ENCODE results near the gene TTC17. TPM values are rescaled to one million over a fixed set of nuclear protein-coding genes. Genes with fewer than 3 reads are reported as not detected.

TTC17 gene
- total RNA-seq, 1 experiment from 2014 or later: 42.1 TPM

DNA sequence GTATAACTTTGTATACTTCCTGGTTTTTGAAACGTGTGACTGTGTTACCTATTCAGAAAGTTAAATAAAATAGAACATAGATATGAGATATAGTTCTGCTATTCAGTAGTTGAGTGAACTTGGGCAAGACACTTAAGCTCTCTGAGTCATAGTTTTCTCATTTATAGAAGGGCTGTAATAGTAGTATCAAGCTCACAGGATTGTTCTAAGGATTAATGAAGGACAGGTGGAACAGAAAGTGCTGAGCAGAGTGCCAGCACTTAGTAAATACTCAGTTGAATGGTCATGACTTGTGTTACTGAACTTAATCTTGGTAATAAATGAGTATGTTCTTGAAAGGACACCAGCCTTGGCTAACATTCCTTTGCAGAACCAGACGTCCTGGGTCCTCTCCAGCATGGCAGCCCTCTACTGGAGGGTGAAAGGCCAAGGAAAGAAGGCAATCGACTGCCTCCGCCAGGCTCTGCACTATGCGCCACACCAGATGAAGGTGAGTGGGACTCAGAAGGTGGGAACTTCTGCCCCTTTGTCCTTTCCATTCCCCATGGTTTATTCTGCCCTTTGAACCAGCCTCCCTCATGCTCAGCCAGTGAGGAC, 131.2 kb downstream of the TTC17 start:
- DNase-seq: no peak
- no peaks in the 10 kb centered on the region for H3K27me3 ChIP-seq (ENCODE audit: low read length)
- no peak overlapping the region for H3K4me2 ChIP-seq (ENCODE audit: low read length)
- H3K4me1 ChIP-seq (ENCODE audit: insufficient read depth, low read length): no peaks in the 10 kb centered on the region
- no peak overlapping the region for H3K4me3 ChIP-seq (ENCODE audit: low read length)
- POLR2A ChIA-PET (ENCODE audit: unreplicated experiment): no interaction called here
- peaks cover 6% of the 10 kb centered on the region; the same call in 1 of the 2 replicates for H3K36me3 ChIP-seq (ENCODE audit: low read depth, low read length)
- no peaks in the 10 kb centered on the region for H3K9me2 ChIP-seq (replicated peaks; ENCODE audit: low read length)
- no peak; the same call in 1 of the 2 replicates for ATAC-seq
- no peaks in the 10 kb centered on the region for H3F3A ChIP-seq (ENCODE audit: low read length, unreplicated experiment)
- H3K27ac ChIP-seq (ENCODE audit: low read length): no peak overlapping the region
- no peak for TF ChIP-seq EZH2 (IDR thresholded peaks at IDR 0.05; ENCODE audit: low read length, unreplicated experiment)
- no peak for TF ChIP-seq CTCF (conservative IDR thresholded peaks at IDR 0.05; ENCODE audit: low read depth, low read length)
- no peak for TF ChIP-seq EZH2phosphoT487 (IDR thresholded peaks at IDR 0.05; ENCODE audit: borderline replicate concordance, low read length)
- H3K9ac ChIP-seq (ENCODE audit: low read length): no peak overlapping the region
- no peak overlapping the region for H2AFZ ChIP-seq (ENCODE audit: low read length)
- intact Hi-C loops (cut with micrococcal nuclease): no loop called here
- H3K79me2 ChIP-seq (ENCODE audit: low read length): no peaks in the 10 kb centered on the region
- no peaks in the 10 kb centered on the region for H4K20me1 ChIP-seq (ENCODE audit: low read length)
- CTCF ChIA-PET: no interaction called here
- BruUV-seq (replicated peaks): no TSS peak
- H3K9me3 ChIP-seq (ENCODE audit: low read length): no peaks in the 10 kb centered on the region

- Histone ChIP-seq H3K27ac (ENCODE audit: low read length) (no peak overlapping the region), H3K9ac (ENCODE audit: low read length) (no peak overlapping the region), H3K9me2 (replicated peaks; ENCODE audit: low read length) (no peaks in the 10 kb centered on the region), H3K4me2 (ENCODE audit: low read length) (no peak overlapping the region), H3F3A (ENCODE audit: low read length, unreplicated experiment) (no peaks in the 10 kb centered on the region), H3K9me3 (ENCODE audit: low read length) (no peaks in the 10 kb centered on the region), H3K79me2 (ENCODE audit: low read length) (no peaks in the 10 kb centered on the region), H3K36me3 (ENCODE audit: low read depth, low read length) (peaks cover 6% of the 10 kb centered on the region; the same call in 1 of the 2 replicates), H2AFZ (ENCODE audit: low read length) (no peak overlapping the region), H3K4me1 (ENCODE audit: insufficient read depth, low read length) (no peaks in the 10 kb centered on the region), H3K4me3 (ENCODE audit: low read length) (no peak overlapping the region), H3K27me3 (ENCODE audit: low read length) (no peaks in the 10 kb centered on the region), H4K20me1 (ENCODE audit: low read length) (no peaks in the 10 kb centered on the region)
- ChIA-PET CTCF (no interaction called here), POLR2A (ENCODE audit: unreplicated experiment) (no interaction called here)
- TF ChIP-seq EZH2phosphoT487 (IDR thresholded peaks at IDR 0.05; ENCODE audit: borderline replicate concordance, low read length): no peak
- no peak for TF ChIP-seq EZH2 (IDR thresholded peaks at IDR 0.05; ENCODE audit: low read length, unreplicated experiment)
- no peak for TF ChIP-seq CTCF (conservative IDR thresholded peaks at IDR 0.05; ENCODE audit: low read depth, low read length)
- BruUV-seq (replicated peaks): no TSS peak
- ATAC-seq (no peak), DNase-seq (no peak)
- intact Hi-C loops (cut with micrococcal nuclease): no loop called here
Observed at GRCh38 chr11:43492701-43493100, 134.0 kb downstream of the TTC17 start.

- CTCF ChIA-PET: no interaction called here
- peaks cover 6% of the 10 kb centered on the region; the same call in 1 of the 2 replicates for H3K36me3 ChIP-seq (ENCODE audit: low read depth, low read length)
Observed at GRCh38 chr11:43493431-43493830, 134.7 kb downstream of the TTC17 start.

More at GRCh38 chr11:43493431-43493830, 134.7 kb downstream of the TTC17 start:
- H4K20me1 ChIP-seq (ENCODE audit: low read length): no peaks in the 10 kb centered on the region
- no peaks in the 10 kb centered on the region for H3F3A ChIP-seq (ENCODE audit: low read length, unreplicated experiment)
- no peak overlapping the region for H3K4me3 ChIP-seq (ENCODE audit: low read length)
- no peak for TF ChIP-seq CTCF (conservative IDR thresholded peaks at IDR 0.05; ENCODE audit: low read depth, low read length)
- TF ChIP-seq EZH2 (IDR thresholded peaks at IDR 0.05; ENCODE audit: low read length, unreplicated experiment): no peak
- no peak for TF ChIP-seq EZH2phosphoT487 (IDR thresholded peaks at IDR 0.05; ENCODE audit: borderline replicate concordance, low read length)
- no peak for DNase-seq
- H3K27ac ChIP-seq (ENCODE audit: low read length): no peak overlapping the region
- no peaks in the 10 kb centered on the region for H3K9me3 ChIP-seq (ENCODE audit: low read length)
- BruUV-seq (replicated peaks): no TSS peak
- no peaks in the 10 kb centered on the region for H3K79me2 ChIP-seq (ENCODE audit: low read length)
- intact Hi-C loops (cut with micrococcal nuclease): no loop called here
- ATAC-seq: no peak
- H3K4me1 ChIP-seq (ENCODE audit: insufficient read depth, low read length): no peaks in the 10 kb centered on the region
- H3K9me2 ChIP-seq (replicated peaks; ENCODE audit: low read length): no peaks in the 10 kb centered on the region
- H3K9ac ChIP-seq (ENCODE audit: low read length): no peak overlapping the region
- H2AFZ ChIP-seq (ENCODE audit: low read length): no peak overlapping the region
- H3K27me3 ChIP-seq (ENCODE audit: low read length): no peaks in the 10 kb centered on the region
- POLR2A ChIA-PET (ENCODE audit: unreplicated experiment): no interaction called here
- no peak overlapping the region for H3K4me2 ChIP-seq (ENCODE audit: low read length)

Measured in PC-3 (cell line).